ENCODE data around the gene DNM3.

The DNM3 gene

DNA sequence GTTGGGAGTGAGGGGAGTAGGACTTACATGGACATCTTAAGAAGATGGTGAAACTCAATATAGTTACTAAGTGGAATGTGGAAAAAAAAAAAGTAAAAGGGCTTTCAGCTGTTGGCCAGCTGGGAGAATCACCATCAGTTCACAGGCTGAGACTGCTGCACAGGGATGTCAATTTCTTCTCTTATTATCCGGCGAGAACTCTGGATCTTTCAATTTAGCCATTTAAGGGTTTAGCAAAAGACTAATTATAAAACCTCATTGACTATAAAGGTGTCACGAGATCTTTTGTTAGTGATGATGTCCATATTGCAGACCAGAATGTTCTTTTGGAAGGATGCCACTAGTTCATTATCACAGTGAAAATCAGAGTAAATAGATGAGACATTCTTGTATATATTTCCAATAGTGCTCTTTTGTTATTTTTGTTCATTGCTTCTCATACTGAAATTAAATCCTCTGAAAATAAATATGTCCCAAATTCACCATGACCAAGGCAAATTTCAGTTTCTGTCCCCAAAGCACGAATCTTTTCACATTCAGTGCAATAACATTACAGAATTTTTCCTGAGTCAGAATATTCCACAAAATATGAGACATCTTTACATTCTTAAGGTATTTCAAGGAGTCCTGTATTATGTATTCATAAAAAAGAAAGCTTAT, 266.1 kb downstream of the DNM3 start:
- DNase-seq (ENCODE audit: low read depth in 2 of 2) = no peak

- no peak for DNase-seq (ENCODE audit: low read depth in 2 of 2)
These were observed 267.0 kb downstream of the DNM3 start for GRCh38 chr1:172108161-172108893.

DNA sequence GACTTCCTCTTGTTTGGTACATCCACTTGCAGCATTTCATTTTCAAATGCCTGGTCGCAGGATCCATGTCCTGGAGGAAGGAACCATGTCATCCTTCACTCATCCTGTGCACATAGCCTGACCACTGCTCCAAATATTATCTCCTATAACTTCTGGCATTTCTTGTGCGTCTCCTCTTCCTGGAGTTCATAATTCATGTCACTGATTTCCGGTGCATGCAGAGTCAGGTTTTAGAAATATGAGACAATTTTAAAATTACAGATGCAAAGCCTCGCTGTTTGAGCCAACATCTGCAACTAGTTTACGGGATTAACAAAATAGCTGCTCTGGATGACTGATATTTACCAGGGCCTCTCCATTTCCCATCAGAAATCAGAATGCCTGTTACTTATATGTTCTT, 268.1 kb downstream of the DNM3 start:
- DNase-seq (ENCODE audit: low read depth in 2 of 2) = no peak

DNA sequence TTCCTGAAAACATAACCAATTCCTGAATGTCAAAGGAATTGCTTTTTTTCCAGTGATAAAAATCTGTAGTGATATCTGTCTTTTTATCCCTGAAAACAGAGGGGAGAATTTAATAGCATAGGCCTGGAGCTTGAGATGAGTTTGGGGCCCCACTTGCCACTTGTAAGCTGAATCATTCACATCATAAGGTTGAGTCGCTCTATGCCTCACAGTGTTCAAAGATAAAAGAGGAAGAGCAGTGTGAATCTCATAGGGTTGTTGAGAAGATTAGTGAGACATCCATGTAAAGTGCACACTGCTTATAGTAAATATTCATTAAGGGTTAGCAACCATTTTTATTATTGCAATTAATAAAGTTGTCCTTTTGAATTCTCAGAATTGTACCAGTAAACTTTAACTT, 271.3 kb downstream of the DNM3 start:
- DNase-seq (ENCODE audit: low read depth in 2 of 2) = no peak

DNA sequence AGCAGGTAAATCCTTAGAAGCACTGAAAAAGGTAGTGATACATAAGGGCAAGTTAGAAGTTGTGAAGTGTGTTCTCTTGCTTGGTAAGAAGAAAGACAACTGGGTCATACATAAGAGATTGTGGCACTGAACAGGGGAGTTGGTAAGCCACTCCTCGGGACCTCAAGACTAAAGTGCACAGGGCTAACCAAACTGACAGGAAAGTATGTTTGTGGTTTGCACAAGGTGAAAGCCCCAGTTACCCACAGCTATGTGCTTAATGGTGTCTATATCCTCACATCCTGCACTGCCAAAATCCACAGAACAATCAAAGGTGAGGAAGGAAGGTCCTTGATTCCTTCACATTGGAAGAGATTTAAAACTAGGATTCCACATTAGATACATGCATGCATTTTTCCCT, 276.5 kb downstream of the DNM3 start:
- DNase-seq (ENCODE audit: low read depth in 2 of 2) = no peak

GRCh38 chr1:172118618-172119017, 277.3 kb downstream of the DNM3 start:
- no peak for DNase-seq (ENCODE audit: low read depth in 2 of 2)

DNA sequence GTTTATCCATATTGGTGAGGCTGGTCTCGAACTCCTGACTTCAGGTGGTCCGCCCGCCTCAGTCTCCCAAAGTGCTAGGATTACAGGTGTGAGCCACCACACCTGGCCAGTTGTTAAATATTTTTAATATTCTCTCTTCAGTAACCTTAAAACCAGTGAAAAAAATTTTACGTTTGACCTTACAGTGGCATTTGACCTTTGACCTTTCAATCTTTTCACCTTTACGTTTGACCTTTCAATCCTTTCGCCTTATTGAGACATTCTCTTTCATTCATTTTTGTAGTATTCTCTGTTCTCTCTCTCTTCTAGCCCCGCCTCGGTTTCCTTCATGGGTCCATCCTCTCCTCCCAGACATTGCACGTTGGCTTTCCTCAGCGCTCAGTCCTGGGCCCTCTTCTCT, 277.9 kb downstream of the DNM3 start:
- DNase-seq (ENCODE audit: low read depth in 2 of 2) = no peak

GRCh38 chr1:172120381-172120780, 279.1 kb downstream of the DNM3 start:
- DNase-seq (ENCODE audit: low read depth in 2 of 2) = no peak

- DNase-seq (ENCODE audit: low read depth in 2 of 2) = no peak
These were observed 279.9 kb downstream of the DNM3 start for GRCh38 chr1:172121081-172121717.

- no peak for DNase-seq (ENCODE audit: low read depth in 2 of 2)
These were observed 281.1 kb downstream of the DNM3 start for GRCh38 chr1:172122381-172122780.

GRCh38 chr1:172125250-172125649, 284.0 kb downstream of the DNM3 start:
- no peak for DNase-seq (ENCODE audit: low read depth in 2 of 2)

GRCh38 chr1:172125812-172126430, 284.6 kb downstream of the DNM3 start:
- no peak for DNase-seq (ENCODE audit: low read depth in 2 of 2)

DNA sequence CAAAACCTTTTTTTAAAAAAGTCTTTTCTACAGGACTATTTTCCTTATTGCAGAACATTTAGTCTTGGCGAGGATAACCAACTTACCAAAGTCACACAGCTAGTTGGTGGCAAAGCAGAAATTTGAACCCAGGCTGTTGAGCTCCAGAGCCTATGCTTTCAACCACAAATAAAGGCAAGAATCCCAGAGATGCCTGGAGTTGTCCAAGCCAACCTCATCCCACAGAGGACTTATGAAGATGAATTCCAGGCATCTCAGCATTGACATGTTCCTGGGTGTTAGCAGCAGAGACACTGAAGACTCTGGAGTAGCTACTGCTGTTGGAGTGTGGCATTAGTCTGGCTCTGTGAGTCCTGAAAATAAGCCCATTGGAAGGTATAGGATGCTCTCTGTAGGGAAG, 291.5 kb downstream of the DNM3 start:
- no peak for DNase-seq (ENCODE audit: low read depth in 2 of 2)

DNA sequence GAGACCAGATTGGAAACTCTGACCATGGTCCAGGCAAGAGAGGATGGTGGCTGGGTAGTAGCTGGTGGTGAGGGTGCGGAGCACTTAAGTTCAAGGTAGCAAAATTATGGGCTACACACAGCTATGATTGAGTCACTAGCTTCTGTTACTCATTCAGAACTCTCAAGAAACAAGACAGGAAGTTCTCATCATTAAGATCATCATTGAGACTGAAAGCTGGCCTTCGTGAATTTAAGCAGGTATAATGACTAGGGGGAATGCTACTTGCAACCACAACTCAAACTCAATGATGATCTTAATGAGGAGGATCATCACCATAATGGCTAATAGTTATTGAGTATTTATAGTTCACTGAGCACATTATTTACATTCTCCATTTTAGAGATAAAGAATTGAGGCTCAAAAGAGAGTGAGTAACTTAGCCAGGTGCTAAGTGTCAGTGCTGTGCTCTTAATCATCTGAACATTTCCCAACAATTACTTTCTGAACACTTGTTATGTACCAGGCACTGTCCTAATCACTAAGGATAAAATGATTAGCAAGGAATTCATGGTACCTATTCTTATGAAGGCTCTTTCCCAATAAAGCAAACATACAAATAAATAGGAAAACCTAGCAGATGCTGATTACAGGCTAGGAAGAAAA, 292.9 kb downstream of the DNM3 start:
- no peak for DNase-seq (ENCODE audit: low read depth in 2 of 2)

GRCh38 chr1:172135076-172135672, 293.9 kb downstream of the DNM3 start:
- no peak for DNase-seq (ENCODE audit: low read depth in 2 of 2)

- no peak for DNase-seq (ENCODE audit: low read depth in 2 of 2)
These were observed 294.8 kb downstream of the DNM3 start for GRCh38 chr1:172135978-172136610.

DNA sequence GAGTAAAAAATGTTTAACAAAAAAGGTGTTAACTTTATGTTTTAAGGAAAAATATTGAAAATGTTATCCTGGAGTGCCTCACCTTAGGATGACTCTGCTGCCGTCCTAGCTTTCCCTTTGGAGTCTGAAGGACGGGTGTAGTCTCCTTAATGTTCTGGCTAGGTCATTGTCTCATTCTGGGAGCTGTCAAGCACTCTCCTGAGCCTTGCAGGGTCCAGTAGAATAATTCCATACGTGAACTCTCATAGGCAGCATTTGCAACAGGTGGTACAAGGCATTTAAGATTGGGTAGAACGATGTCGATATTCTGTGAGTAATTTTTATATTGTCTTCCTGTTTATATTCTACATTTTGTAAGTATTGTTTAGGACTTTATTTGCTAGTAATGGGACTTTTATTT, 295.6 kb downstream of the DNM3 start:
- DNase-seq (ENCODE audit: low read depth in 2 of 2) = no peak

DNA sequence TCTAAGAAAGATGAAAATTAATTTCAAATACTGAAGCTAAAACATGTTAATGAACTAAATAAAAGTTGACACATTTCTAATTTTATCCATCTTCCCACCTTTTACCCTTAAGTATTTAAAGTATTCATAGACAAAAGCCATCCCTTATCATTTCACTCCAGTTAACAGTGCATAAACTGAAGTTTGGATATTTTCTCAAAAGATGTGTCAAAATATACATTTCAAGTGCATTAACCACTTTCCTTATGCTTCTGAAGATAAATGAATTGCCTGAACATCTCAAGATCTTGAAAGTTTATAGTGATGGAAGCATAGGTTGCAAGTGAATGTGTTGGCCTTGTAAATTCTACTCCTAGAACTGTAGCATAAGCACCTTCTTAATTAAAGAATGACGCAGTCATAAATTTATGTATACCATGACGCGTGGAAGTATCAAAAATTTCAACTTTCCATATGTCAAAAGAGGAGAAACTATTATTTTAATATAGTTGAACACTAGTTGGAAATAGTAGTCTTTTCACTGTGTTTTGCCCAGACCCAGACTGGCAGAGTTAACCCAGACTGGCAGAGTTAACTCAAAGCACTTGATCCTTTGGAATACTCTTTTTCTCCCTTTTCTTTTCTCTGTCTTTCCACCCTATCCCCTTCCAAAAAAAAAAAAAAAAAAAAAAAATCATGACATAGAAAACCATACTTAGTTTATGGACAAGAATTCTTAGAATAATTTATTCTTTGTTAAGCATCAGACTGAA, 296.6 kb downstream of the DNM3 start:
- no peak for DNase-seq (ENCODE audit: low read depth in 2 of 2)

- DNase-seq (ENCODE audit: low read depth in 2 of 2) = no peak
These were observed 297.3 kb downstream of the DNM3 start for GRCh38 chr1:172138634-172139033.

DNA sequence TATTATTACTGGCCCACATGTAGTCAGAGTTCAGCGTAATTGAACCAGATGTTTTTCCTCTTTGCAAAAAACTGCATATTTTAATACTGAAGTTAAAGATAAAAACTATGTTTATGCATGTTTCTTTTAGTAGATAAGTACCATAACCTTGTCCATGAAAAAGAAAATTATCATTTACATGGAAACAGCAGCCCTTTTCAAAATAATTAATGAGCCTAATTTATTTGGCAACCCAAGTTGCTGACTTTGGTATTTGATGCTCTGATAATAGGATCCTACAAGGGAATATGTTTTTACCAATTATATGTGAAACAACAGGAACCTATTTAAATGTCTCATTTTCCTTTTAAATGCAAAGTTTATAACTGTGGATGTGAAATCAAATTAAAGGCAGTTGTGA, 297.9 kb downstream of the DNM3 start:
- DNase-seq (ENCODE audit: low read depth in 2 of 2) = no peak

- no peak for DNase-seq (ENCODE audit: low read depth in 2 of 2)
These were observed 298.8 kb downstream of the DNM3 start for GRCh38 chr1:172140072-172140471.

All from stimulated activated CD8-positive, alpha-beta memory T cell treated with anti-CD3 and anti-CD28 coated beads, Interleukin-15, amount 100 ng/mL, for 4 hours (primary cell).